ENCODE data around the gene TAGLN.

TAGLN gene

DNA sequence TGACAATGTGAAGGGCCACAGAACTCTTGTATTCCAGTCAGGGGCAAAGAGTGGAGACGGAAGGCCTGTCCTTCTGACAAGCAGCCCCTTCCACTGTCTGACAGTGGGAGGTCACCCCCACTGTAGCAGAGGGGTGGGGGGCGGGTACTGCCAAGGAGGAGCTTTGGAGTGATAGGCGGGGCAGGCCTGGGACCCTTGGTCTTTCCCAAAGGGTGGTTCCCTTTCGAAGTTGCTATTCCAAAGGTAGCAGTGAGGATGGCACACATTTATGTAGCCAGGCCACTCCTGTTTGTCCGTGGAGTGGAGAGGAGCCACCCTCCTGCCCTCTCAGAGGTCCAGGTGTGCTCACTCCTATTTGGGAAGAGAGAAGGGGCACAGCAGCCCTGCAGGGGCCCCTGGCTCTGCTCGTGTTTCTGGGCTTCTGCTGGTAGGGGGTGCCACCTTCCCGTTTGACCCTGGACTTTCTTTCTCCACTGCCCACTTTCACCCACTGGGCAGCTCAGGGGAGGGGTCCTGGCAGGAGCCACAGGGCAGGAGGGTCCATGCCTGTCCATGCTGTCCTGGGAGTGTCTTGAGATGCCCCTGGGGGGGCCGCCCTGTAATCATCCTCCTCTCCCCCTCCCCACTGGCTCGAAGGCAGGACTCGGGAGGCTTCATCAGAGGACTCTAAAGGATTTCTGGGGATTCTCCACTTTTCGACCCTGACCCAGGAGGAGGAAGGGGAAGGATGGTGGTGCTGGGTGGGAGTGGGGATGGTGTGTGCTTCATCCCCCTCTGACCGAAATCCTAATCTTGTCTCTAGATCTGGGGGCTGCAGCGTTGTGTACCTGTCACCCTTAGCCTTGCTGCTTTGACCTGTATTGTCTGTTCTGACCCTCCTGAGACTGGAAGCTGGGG lies 994 bp downstream of the TAGLN start:
- no peak for TF ChIP-seq CTCF (IDR thresholded peaks at IDR 0.05; ENCODE audit: borderline replicate concordance, control extremely low read depth, extremely low read depth, insufficient read depth, missing control alignments)
- in situ Hi-C loops (cut with MboI; ENCODE audit: low sequenced_read_pairs, unreplicated experiment): no loop called here
- DNase-seq (ENCODE audit: low spot score): peak; percentile 20

GRCh38 chr11:117200813-117201657 lies 1.9 kb downstream of the TAGLN start:
- peak; percentile 26 for DNase-seq (ENCODE audit: low spot score)
- in situ Hi-C loops (cut with MboI; ENCODE audit: low sequenced_read_pairs, unreplicated experiment): no loop called here
- TF ChIP-seq CTCF (IDR thresholded peaks at IDR 0.05; ENCODE audit: borderline replicate concordance, control extremely low read depth, extremely low read depth, insufficient read depth, missing control alignments): no peak

DNA sequence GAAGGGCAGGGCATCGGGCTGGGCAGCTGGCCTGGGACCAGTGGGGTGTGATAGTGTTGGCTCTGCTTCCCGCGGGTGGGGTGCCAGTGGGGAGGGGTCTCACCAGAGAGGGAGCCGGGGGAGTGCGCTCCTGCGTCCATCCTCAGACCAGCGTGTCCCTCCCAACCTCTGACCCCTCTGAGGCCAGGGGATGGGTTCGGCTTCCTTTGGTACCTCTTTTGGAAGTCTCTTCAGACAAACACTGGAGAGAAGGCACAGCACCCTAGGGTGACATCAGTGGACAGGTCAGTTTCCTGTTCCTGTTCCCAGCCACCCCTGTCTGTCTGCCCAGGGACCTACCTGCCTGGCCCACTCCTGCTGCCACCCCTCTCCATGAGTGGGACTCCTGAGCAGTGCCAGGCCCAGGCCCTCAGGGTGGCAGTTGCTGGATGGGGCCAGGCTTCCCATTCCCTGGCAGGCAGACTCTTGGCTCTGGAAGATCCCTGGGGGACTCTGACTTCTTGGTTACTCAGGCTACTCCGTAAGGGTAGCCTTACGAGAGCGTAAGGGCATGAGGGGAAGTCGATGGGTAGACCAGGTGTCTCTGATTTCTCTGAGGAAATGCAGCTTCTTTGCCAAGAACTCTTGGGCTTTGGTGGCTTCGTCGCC lies 2.6 kb downstream of the TAGLN start:
- DNase-seq (ENCODE audit: low spot score): peak; percentile 26
- no peak for TF ChIP-seq CTCF (IDR thresholded peaks at IDR 0.05; ENCODE audit: borderline replicate concordance, control extremely low read depth, extremely low read depth, insufficient read depth, missing control alignments)
- in situ Hi-C loops (cut with MboI; ENCODE audit: low sequenced_read_pairs, unreplicated experiment): no loop called here

GRCh38 chr11:117202386-117203068 lies 3.4 kb downstream of the TAGLN start:
- TF ChIP-seq CTCF (IDR thresholded peaks at IDR 0.05; ENCODE audit: borderline replicate concordance, control extremely low read depth, extremely low read depth, insufficient read depth, missing control alignments): no peak
- DNase-seq (ENCODE audit: low spot score): peak; percentile 23
- in situ Hi-C loops (cut with MboI; ENCODE audit: low sequenced_read_pairs, unreplicated experiment): no loop called here

- DNase-seq (ENCODE audit: low spot score): peak; percentile 13
- in situ Hi-C loops (cut with MboI; ENCODE audit: low sequenced_read_pairs, unreplicated experiment): no loop called here
- TF ChIP-seq CTCF (IDR thresholded peaks at IDR 0.05; ENCODE audit: borderline replicate concordance, control extremely low read depth, extremely low read depth, insufficient read depth, missing control alignments): no peak
These were observed 3.9 kb downstream of the TAGLN start for GRCh38 chr11:117203069-117203407.
